Trophoblast cell (in vitro differentiated cells and primary cell): ENCODE measurements around the gene WDR19.

ENCODE experiments used
- DNase-seq, 2 donors: peaks; one replicate each; pipeline ENCODE4 v3.0.0-alpha.2; 2016
- H2AFZ ChIP-seq: 2 replicates; pipeline ENCODE4 v1.6.1; 2013; ENCODE audit warnings: low read length, moderate library complexity, mild to moderate bottlenecking; ENCODE audit not compliant: insufficient read depth, poor library complexity
- H2AK5ac ChIP-seq: 2 replicates; pipeline ENCODE4 v1.6.1; 2013; ENCODE audit warnings: mild to moderate bottlenecking, low read length
- H2BK120ac ChIP-seq: 2 replicates; pipeline ENCODE4 v1.6.1; 2013; ENCODE audit warnings: low read length, mild to moderate bottlenecking, moderate library complexity; ENCODE audit not compliant: insufficient read depth, poor library complexity
- H2BK12ac ChIP-seq: 2 replicates; pipeline ENCODE4 v1.6.1; 2013; ENCODE audit warnings: mild to moderate bottlenecking, low read length, moderate library complexity
- H2BK5ac ChIP-seq: 2 replicates; pipeline ENCODE4 v1.6.1; 2013; ENCODE audit warnings: low read length, low read depth, moderate library complexity, mild to moderate bottlenecking; ENCODE audit not compliant: poor library complexity
- H3K14ac ChIP-seq: 2 replicates; pipeline ENCODE4 v1.6.1; 2013; ENCODE audit warnings: mild to moderate bottlenecking, low read length
- H3K18ac ChIP-seq: 2 replicates; pipeline ENCODE4 v1.6.1; 2013; ENCODE audit warnings: mild to moderate bottlenecking, low read length
- H3K23ac ChIP-seq: 2 replicates; pipeline ENCODE4 v1.6.1; 2013; ENCODE audit warnings: low read length
- H3K27ac ChIP-seq: 2 replicates; pipeline ENCODE4 v1.5.1; 2013; ENCODE audit warnings: low read depth, mild to moderate bottlenecking, inconsistent platforms, low read length, moderate library complexity
- H3K27me3 ChIP-seq: 2 replicates; pipeline ENCODE4 v1.6.1; 2013; ENCODE audit warnings: inconsistent platforms, mild to moderate bottlenecking, low read length, moderate library complexity; ENCODE audit not compliant: insufficient read depth
- H3K36me3 ChIP-seq, 2 experiments: 1 replicate in 1 of 2; 2 replicates in 1 of 2; pipeline ENCODE4 v1.6.1; 2013; ENCODE audit warnings: low read length in 2 of 2, mild to moderate bottlenecking in 2 of 2, moderate library complexity in 1 of 2; ENCODE audit not compliant: insufficient read depth in 2 of 2, control insufficient read depth in 1 of 2
- H3K4ac ChIP-seq: 2 replicates; pipeline ENCODE4 v1.6.1; 2013; ENCODE audit warnings: low read depth, mild to moderate bottlenecking, low read length, moderate library complexity
- H3K4me1 ChIP-seq, 2 experiments: 1 replicate in 1 of 2; 2 replicates in 1 of 2; pipeline ENCODE4 v1.6.1; 2013; ENCODE audit warnings: low read length in 2 of 2, mild to moderate bottlenecking in 2 of 2, moderate library complexity in 1 of 2; ENCODE audit not compliant: insufficient read depth in 2 of 2, control insufficient read depth in 1 of 2
- H3K4me2 ChIP-seq: 2 replicates; pipeline ENCODE4 v1.6.1; 2013; ENCODE audit warnings: inconsistent platforms, mild to moderate bottlenecking, low read length, moderate library complexity
- H3K4me3 ChIP-seq: 2 replicates; pipeline ENCODE4 v1.5.1; 2013; ENCODE audit warnings: mild to moderate bottlenecking, low read depth, low read length, inconsistent platforms
- H3K79me1 ChIP-seq: one replicate; pipeline ENCODE4 v1.6.1; 2013; ENCODE audit warnings: low read length
- H3K79me2 ChIP-seq: 2 replicates; pipeline ENCODE4 v1.6.1; 2013; ENCODE audit warnings: low read length, mild to moderate bottlenecking; ENCODE audit not compliant: control insufficient read depth, insufficient read depth, poor library complexity
- H3K9ac ChIP-seq: 2 replicates; pipeline ENCODE4 v1.6.1; 2013; ENCODE audit warnings: mild to moderate bottlenecking, low read length
- H3K9me3 ChIP-seq: 2 replicates; pipeline ENCODE4 v1.6.1; 2013; ENCODE audit warnings: low read depth, mild to moderate bottlenecking, control low read depth, inconsistent platforms, low read length; ENCODE audit not compliant: insufficient read depth
- H4K12ac ChIP-seq: 2 replicates; pipeline ENCODE4 v1.6.1; 2013; ENCODE audit warnings: low read depth, mild to moderate bottlenecking, low read length, moderate library complexity
- H4K8ac ChIP-seq: 2 replicates; pipeline ENCODE4 v1.6.1; 2013; ENCODE audit warnings: low read depth, mild to moderate bottlenecking, low read length, moderate library complexity
- H4K91ac ChIP-seq: one replicate; pipeline ENCODE4 v1.6.1; 2013; ENCODE audit warnings: low read depth, mild to moderate bottlenecking, low read length, moderate library complexity
- WGBS: extraction: QIAGEN DNeasy Blood & Tissue Kit; methylation state at CpG from one replicate; pipeline ENCODE4 v1.1.7; 2013; ENCODE audit warnings: missing lambda C conversion rate; ENCODE audit not compliant: insufficient read length, insufficient coverage; ENCODE audit errors: extremely low coverage; 5-methylcytosine and 5-hydroxymethylcytosine counted together

Gene WDR19

GRCh38 chr4:39230462-39230861, 48.1 kb downstream of the WDR19 start:
- H3K9ac ChIP-seq: no peak overlapping the region
- H3K4ac ChIP-seq: no peak overlapping the region
- no peak overlapping the region for H2BK12ac ChIP-seq
- H3K23ac ChIP-seq: no peak overlapping the region
- no peak overlapping the region for H3K4me2 ChIP-seq
- no peak overlapping the region for H2AFZ ChIP-seq
- no peak overlapping the region for H2AK5ac ChIP-seq
- no peak overlapping the region for H3K4me3 ChIP-seq
- no peak for DNase-seq
- peaks cover 0 to 2% of the 10 kb centered on the region in 2 experiments for H3K36me3 ChIP-seq
- no peak overlapping the region for H3K27ac ChIP-seq
- H3K4me1 ChIP-seq: no peaks in the 10 kb centered on the region
- no CpG with 5 or more reads among the region's 2 CpGs for WGBS
- H3K27me3 ChIP-seq: no peaks in the 10 kb centered on the region
- H4K12ac ChIP-seq: no peak overlapping the region
- H3K18ac ChIP-seq: no peak overlapping the region
- no peak overlapping the region for H2BK5ac ChIP-seq
- no peak overlapping the region for H2BK120ac ChIP-seq
- no peak overlapping the region for H4K8ac ChIP-seq
- H3K9me3 ChIP-seq: no peaks in the 10 kb centered on the region
- H3K79me1 ChIP-seq: no peaks in the 10 kb centered on the region
- H4K91ac ChIP-seq: no peak overlapping the region
- H3K79me2 ChIP-seq: no peaks in the 10 kb centered on the region
- H3K14ac ChIP-seq: no peak overlapping the region

DNA sequence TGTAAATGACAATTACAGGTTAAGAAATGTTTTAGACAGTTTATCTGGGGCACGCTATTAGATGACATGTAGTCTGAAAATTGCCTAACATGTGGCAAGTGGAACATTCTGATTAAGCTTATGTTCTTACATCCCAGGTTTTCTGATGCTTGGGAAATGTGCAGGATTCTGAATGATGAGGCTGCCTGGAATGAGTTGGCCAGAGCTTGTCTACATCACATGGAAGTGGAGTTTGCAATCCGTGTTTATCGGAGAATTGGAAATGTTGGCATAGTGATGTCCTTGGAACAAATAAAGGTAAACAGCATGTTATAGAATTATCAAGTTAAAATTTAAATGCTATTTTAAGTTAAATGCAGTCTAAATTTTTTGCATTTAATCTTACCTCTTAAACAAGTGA, 49.3 kb downstream of the WDR19 start:
- Histone ChIP-seq H2BK120ac (no peak overlapping the region), H3K14ac (no peak overlapping the region), H2AFZ (no peak overlapping the region), H2BK5ac (no peak overlapping the region), H4K91ac (no peak overlapping the region), H3K36me3 (peaks cover 0 to 2% of the 10 kb centered on the region in 2 experiments), H2BK12ac (no peak overlapping the region), H3K4ac (no peak overlapping the region), H3K4me1 (no peaks in the 10 kb centered on the region), H3K18ac (no peak overlapping the region), H3K9me3 (no peaks in the 10 kb centered on the region), H3K79me2 (no peaks in the 10 kb centered on the region), H3K27me3 (no peaks in the 10 kb centered on the region), H3K4me2 (no peak overlapping the region), H4K12ac (no peak overlapping the region), H3K4me3 (no peak overlapping the region), H3K9ac (no peak overlapping the region), H3K23ac (no peak overlapping the region), H3K79me1 (no peaks in the 10 kb centered on the region), H2AK5ac (no peak overlapping the region), H4K8ac (no peak overlapping the region), H3K27ac (no peak overlapping the region)
- DNase-seq: peak; percentile 9 to 59
- no CpG with 5 or more reads among the region's 3 CpGs for WGBS

DNA sequence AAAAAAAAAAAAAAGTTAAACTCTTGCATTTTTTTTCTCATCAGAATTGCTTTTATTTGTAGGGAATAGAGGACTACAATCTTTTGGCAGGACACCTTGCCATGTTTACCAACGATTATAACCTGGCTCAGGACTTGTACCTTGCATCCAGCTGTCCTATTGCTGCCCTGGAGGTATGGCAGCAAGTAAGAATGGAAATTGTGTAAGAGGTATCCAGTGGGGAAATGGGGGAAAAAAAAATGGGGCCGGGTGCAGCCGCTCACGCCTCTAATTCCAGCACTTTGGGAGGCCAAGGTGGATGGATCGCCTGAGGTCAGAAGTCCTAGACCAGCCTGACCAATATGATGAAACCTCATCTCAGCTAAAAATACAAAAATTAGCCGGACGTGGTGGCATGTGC, 49.8 kb downstream of the WDR19 start:
- H3K18ac ChIP-seq: no peak overlapping the region
- no peak overlapping the region for H3K4ac ChIP-seq
- H3K79me1 ChIP-seq: no peaks in the 10 kb centered on the region
- no peak overlapping the region for H4K12ac ChIP-seq
- H2AK5ac ChIP-seq: no peak overlapping the region
- H3K36me3 ChIP-seq: peaks cover 0 to 2% of the 10 kb centered on the region in 2 experiments
- H3K23ac ChIP-seq: no peak overlapping the region
- no peak overlapping the region for H3K4me3 ChIP-seq
- no peak overlapping the region for H3K27ac ChIP-seq
- H2BK5ac ChIP-seq: no peak overlapping the region
- DNase-seq: peak; percentile 23 to 70
- no peaks in the 10 kb centered on the region for H3K27me3 ChIP-seq
- no peaks in the 10 kb centered on the region for H3K4me1 ChIP-seq
- H3K9me3 ChIP-seq: no peaks in the 10 kb centered on the region
- H3K4me2 ChIP-seq: no peak overlapping the region
- no peaks in the 10 kb centered on the region for H3K79me2 ChIP-seq
- H2BK12ac ChIP-seq: no peak overlapping the region
- WGBS: no CpG with 5 or more reads among the region's 7 CpGs
- H3K9ac ChIP-seq: no peak overlapping the region
- no peak overlapping the region for H3K14ac ChIP-seq
- no peak overlapping the region for H2AFZ ChIP-seq
- H4K8ac ChIP-seq: no peak overlapping the region
- H2BK120ac ChIP-seq: no peak overlapping the region
- H4K91ac ChIP-seq: no peak overlapping the region

DNA sequence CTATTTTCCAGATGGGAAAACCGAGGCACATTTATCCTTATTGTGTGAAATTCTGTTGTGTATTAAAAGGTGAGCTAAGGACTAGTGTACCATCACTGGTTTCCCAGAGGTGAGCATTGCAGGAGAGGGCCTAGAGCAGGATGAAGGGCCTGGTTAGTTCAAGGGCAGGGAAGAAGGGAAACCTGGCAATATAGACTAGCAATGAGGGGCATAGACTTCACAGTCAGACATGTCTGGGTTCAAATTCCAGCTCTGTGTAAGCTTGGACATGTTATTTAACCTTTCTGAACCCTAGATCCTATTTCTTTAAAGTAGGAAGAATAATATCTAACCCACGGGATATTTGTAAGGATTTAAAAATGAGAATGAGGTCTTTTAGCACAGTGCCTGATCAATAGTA, 50.8 kb downstream of the WDR19 start:
- Histone ChIP-seq H3K79me2 (no peaks in the 10 kb centered on the region), H3K4me1 (peaks cover 0 to 2% of the 10 kb centered on the region in 2 experiments), H3K9ac (no peak overlapping the region), H3K4me2 (no peak overlapping the region), H3K79me1 (no peaks in the 10 kb centered on the region), H4K91ac (no peak overlapping the region), H2BK120ac (no peak overlapping the region), H3K23ac (no peak overlapping the region), H3K36me3 (peaks cover 0 to 2% of the 10 kb centered on the region in 2 experiments), H3K4me3 (no peak overlapping the region), H2AK5ac (no peak overlapping the region), H2AFZ (no peak overlapping the region), H2BK5ac (no peak overlapping the region), H3K9me3 (no peaks in the 10 kb centered on the region), H3K18ac (no peak overlapping the region), H4K12ac (no peak overlapping the region), H3K4ac (no peak overlapping the region), H2BK12ac (no peak overlapping the region), H3K27me3 (no peaks in the 10 kb centered on the region), H4K8ac (no peak overlapping the region), H3K27ac (no peak overlapping the region), H3K14ac (no peak overlapping the region)
- WGBS: no CpG with 5 or more reads among the region's 2 CpGs
- DNase-seq: no peak
